Muscle of leg (tissue), 11 donors: ENCODE measurements around the gene CCDC71L. TPM values are rescaled to one million over a fixed set of nuclear protein-coding genes. Genes with fewer than 3 reads are reported as not detected.

Experiments used
- DNase-seq: peaks from one replicate; pipeline ENCODE4 v3.0.0; 2013
- H3K27ac ChIP-seq: one replicate; pipeline ENCODE4 v1.5.1; 2013; ENCODE audit warnings: mild to moderate bottlenecking, low read length, control low read depth
- H3K27me3 ChIP-seq: one replicate; pipeline ENCODE4 v1.6.1; 2013; ENCODE audit warnings: low read length; ENCODE audit not compliant: control insufficient read depth, insufficient read depth
- H3K36me3 ChIP-seq: one replicate; pipeline ENCODE4 v1.6.1; 2013; ENCODE audit warnings: low read length; ENCODE audit not compliant: control insufficient read depth, insufficient read depth
- H3K4me1 ChIP-seq: one replicate; pipeline ENCODE4 v1.6.1; 2013; ENCODE audit warnings: low read length; ENCODE audit not compliant: control insufficient read depth, insufficient read depth
- H3K4me3 ChIP-seq: one replicate; pipeline ENCODE4 v1.5.1; 2013; ENCODE audit warnings: low read length, control low read depth
- H3K9me3 ChIP-seq: replicated peaks from 2 replicates; pipeline ENCODE4 v1.6.1; 2013; ENCODE audit warnings: low read depth, low read length; ENCODE audit not compliant: control insufficient read depth
- WGBS: methylation state at CpG from one replicate; pipeline ENCODE4 v1.1.5; 2013; ENCODE audit warnings: missing lambda C conversion rate; ENCODE audit not compliant: insufficient coverage; 5-methylcytosine and 5-hydroxymethylcytosine counted together
- polyA plus RNA-seq, 8 donors: library from polyadenylated mRNA; unstranded; fragments of 120-200 nt; gene quantifications; one replicate each; pipeline versions ENCODE4 v1.2.1 to v1.2.3, GENCODE V29; 2013; ENCODE audit warnings: inconsistent platforms in 1 of 8, low replicate concordance in 1 of 8; ENCODE audit not compliant: insufficient read length in 8 of 8, insufficient read depth in 1 of 8
- total RNA-seq: library from RNA; stranded (reverse); fragments of 120-200 nt; gene quantifications from one replicate; pipeline ENCODE4 v1.2.4, GENCODE V29; 2013

Gene CCDC71L
- total and polyA plus RNA-seq, 9 donors = 2.7 to 5.5 (median 4.2) TPM

GRCh38 chr7:106625678-106626301, 35.2 kb downstream of the CCDC71L start:
- H3K4me3 ChIP-seq = no peak overlapping the region
- H3K9me3 ChIP-seq = peaks cover 13% of the 10 kb centered on the region
- no peak overlapping the region for H3K27ac ChIP-seq
- no peaks in the 10 kb centered on the region for H3K36me3 ChIP-seq
- H3K27me3 ChIP-seq = no peaks in the 10 kb centered on the region
- 50% methylated on average over 1 of the region's 6 CpGs for WGBS
- H3K4me1 ChIP-seq = no peaks in the 10 kb centered on the region
- DNase-seq = no peak

GRCh38 chr7:106623853-106624252, 37.1 kb downstream of the CCDC71L start:
- Histone ChIP-seq H3K4me3 (no peak overlapping the region), H3K27me3 (no peaks in the 10 kb centered on the region)
- peak; percentile 6 for DNase-seq

GRCh38 chr7:106623315-106623660, 37.7 kb downstream of the CCDC71L start:
- H3K27me3 ChIP-seq = no peaks in the 10 kb centered on the region
- DNase-seq = no peak
- H3K9me3 ChIP-seq = peaks cover 13% of the 10 kb centered on the region
- no CpG with 5 or more reads among the region's 2 CpGs for WGBS
- no peaks in the 10 kb centered on the region for H3K4me1 ChIP-seq
- no peak overlapping the region for H3K27ac ChIP-seq
- H3K4me3 ChIP-seq = no peak overlapping the region
- H3K36me3 ChIP-seq = no peaks in the 10 kb centered on the region

More at GRCh38 chr7:106623853-106624252, 37.1 kb downstream of the CCDC71L start:
- Histone ChIP-seq H3K36me3 (no peaks in the 10 kb centered on the region), H3K4me1 (no peaks in the 10 kb centered on the region), H3K9me3 (peaks cover 13% of the 10 kb centered on the region), H3K27ac (no peak overlapping the region)

GRCh38 chr7:106622654-106623314, 38.2 kb downstream of the CCDC71L start:
- no CpG with 5 or more reads among the region's 1 CpG for WGBS
- Histone ChIP-seq H3K27me3 (no peaks in the 10 kb centered on the region), H3K36me3 (no peaks in the 10 kb centered on the region)

GRCh38 chr7:106621393-106622132, 39.4 kb downstream of the CCDC71L start:
- no peak for DNase-seq
- Histone ChIP-seq H3K27me3 (no peaks in the 10 kb centered on the region), H3K36me3 (no peaks in the 10 kb centered on the region), H3K4me1 (peaks cover 2% of the 10 kb centered on the region), H3K4me3 (no peak overlapping the region), H3K9me3 (peaks cover 13% of the 10 kb centered on the region), H3K27ac (no peak overlapping the region)
- WGBS = 74% methylated on average over 3 of the region's 4 CpGs

More at GRCh38 chr7:106622654-106623314, 38.2 kb downstream of the CCDC71L start:
- Histone ChIP-seq H3K4me1 (peaks cover 2% of the 10 kb centered on the region), H3K27ac (no peak overlapping the region), H3K4me3 (no peak overlapping the region), H3K9me3 (peaks cover 13% of the 10 kb centered on the region)
- no peak for DNase-seq

GRCh38 chr7:106620676-106621075, 40.3 kb downstream of the CCDC71L start:
- peaks cover 13% of the 10 kb centered on the region for H3K9me3 ChIP-seq
- H3K27ac ChIP-seq = no peak overlapping the region
- H3K4me3 ChIP-seq = no peak overlapping the region
- H3K27me3 ChIP-seq = no peaks in the 10 kb centered on the region
- H3K4me1 ChIP-seq = peaks cover 2% of the 10 kb centered on the region
- WGBS = no CpG with 5 or more reads among the region's 2 CpGs
- DNase-seq = no peak
- H3K36me3 ChIP-seq = no peaks in the 10 kb centered on the region

GRCh38 chr7:106620034-106620433, 40.9 kb downstream of the CCDC71L start:
- Histone ChIP-seq H3K36me3 (no peaks in the 10 kb centered on the region), H3K9me3 (peaks cover 13% of the 10 kb centered on the region), H3K4me3 (no peak overlapping the region), H3K27ac (no peak overlapping the region), H3K27me3 (no peaks in the 10 kb centered on the region), H3K4me1 (peaks cover 2% of the 10 kb centered on the region)
- DNase-seq = no peak

- no peak for DNase-seq
- WGBS = 83% methylated on average over 1 of the region's 4 CpGs
- no peaks in the 10 kb centered on the region for H3K36me3 ChIP-seq
Observed at GRCh38 chr7:106619213-106619612, 41.7 kb downstream of the CCDC71L start.

DNA sequence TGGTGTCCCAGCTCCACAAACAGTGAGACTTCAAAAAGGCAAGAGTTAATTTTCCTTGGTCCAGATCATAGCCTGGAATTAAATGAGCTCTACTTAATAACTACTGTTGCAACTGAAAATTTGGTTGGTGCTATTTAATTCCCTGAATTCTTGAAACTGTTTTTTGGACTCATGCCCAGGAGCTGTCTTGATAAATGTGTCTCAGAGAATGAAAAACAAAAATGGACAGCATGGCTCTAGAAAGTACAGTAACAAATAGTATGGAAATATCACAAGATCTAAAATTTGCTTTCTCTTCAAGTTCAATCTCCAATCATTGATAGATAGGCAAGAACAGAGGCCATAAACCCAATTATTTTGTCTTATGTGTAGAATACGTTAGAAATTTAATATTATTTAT, 42.5 kb downstream of the CCDC71L start:
- H3K4me1 ChIP-seq = peaks cover 2% of the 10 kb centered on the region
- no peaks in the 10 kb centered on the region for H3K36me3 ChIP-seq
- no CpG with 5 or more reads among the region's 1 CpG for WGBS
- H3K27me3 ChIP-seq = no peaks in the 10 kb centered on the region
- peak; percentile 40 for DNase-seq
- peaks cover 13% of the 10 kb centered on the region for H3K9me3 ChIP-seq
- H3K4me3 ChIP-seq = no peak overlapping the region
- no peak overlapping the region for H3K27ac ChIP-seq

More at GRCh38 chr7:106619213-106619612, 41.7 kb downstream of the CCDC71L start:
- peaks cover 13% of the 10 kb centered on the region for H3K9me3 ChIP-seq
- H3K27me3 ChIP-seq = no peaks in the 10 kb centered on the region
- no peak overlapping the region for H3K27ac ChIP-seq
- peaks cover 2% of the 10 kb centered on the region for H3K4me1 ChIP-seq
- H3K4me3 ChIP-seq = no peak overlapping the region

DNA sequence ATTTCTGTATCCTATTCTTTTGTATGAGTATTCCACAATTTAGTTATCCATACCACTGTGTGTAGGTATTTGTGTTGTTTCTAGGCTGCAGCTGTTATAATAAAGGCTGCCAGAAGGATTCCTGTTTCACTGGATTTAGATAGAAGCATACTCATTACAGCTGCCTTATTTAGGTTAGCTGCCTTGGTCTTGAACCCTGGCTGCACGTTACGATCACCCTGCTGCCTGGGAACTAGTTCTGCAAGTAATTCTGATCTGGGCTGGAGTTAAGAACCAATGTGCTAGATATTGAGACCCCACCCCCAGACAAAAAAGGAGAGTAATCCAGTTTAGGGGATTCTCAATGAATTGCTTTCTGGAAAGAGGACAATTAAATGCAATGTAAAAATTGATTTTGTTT, 43.1 kb downstream of the CCDC71L start:
- no CpG with 5 or more reads among the region's 2 CpGs for WGBS
- H3K4me3 ChIP-seq = no peak overlapping the region
- H3K27ac ChIP-seq = no peak overlapping the region
- peaks cover 2% of the 10 kb centered on the region for H3K4me1 ChIP-seq
- no peaks in the 10 kb centered on the region for H3K36me3 ChIP-seq
- peaks cover 13% of the 10 kb centered on the region for H3K9me3 ChIP-seq
- DNase-seq = peak; percentile 35
- no peaks in the 10 kb centered on the region for H3K27me3 ChIP-seq
